ENCODE measurements around the gene NPW. TPM values are rescaled to one million over a fixed set of nuclear protein-coding genes. Genes with fewer than 3 reads are reported as not detected.

NPW gene
- total and polyA plus RNA-seq, 2 of the 8 experiments (the other 6 are each of a cell fraction or from before 2014, with no cell fraction given), result 4.0 to 10.3 TPM

DNA sequence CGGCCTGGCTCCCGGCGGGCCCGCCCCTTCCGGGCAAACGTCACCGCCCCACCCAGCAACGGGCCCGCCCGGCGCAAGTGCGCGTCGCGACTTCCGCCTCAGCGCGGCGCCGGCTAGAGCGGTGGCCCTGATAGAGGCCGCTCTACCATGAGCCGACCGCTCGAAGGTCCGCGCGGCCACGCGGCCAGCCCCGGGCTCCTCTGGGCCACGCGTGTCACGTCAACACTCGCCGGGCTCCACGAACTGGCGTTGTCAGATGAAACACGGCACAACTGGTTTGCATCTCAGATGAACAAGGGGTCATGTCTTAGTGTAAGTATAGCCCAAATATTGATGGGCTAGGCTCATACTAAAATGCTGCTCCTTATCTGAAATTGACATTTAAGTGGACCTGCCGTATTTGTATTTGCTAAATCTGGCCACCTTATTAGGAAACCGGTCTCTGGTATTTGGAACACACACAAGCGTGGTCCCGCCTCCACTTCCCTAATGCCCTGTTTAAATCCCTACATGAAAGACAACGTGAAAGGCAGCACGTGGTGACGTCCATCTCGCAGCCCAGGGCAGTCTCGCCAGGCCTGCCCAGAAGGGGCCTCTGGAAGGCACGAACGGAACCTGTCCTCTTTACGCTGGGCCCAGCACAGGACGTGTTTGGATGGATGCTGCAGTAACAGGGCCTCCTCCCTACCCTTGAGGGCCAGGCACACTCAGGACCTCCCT, 9.6 kb upstream of the NPW start, which contains the start of gene ZNF598 (continued):
- peak; percentile 86; the same call in 1 of the 2 replicates for TF ChIP-seq SP2 (IDR thresholded peaks at IDR 0.05; ENCODE audit: low read length)
- no peak for TF ChIP-seq EZH2 (IDR thresholded peaks at IDR 0.05; ENCODE audit: low read depth, low read length, severe bottlenecking)
- TF ChIP-seq EGR1 (IDR thresholded peaks at IDR 0.05; ENCODE audit: borderline replicate concordance, low read depth, low read length), result peak; percentile 84
- TF ChIP-seq SAP30 (IDR thresholded peaks at IDR 0.05; ENCODE audit: insufficient read depth, insufficient replicate concordance, low read length), result peak; percentile 49
- TF ChIP-seq, protein P1, sequence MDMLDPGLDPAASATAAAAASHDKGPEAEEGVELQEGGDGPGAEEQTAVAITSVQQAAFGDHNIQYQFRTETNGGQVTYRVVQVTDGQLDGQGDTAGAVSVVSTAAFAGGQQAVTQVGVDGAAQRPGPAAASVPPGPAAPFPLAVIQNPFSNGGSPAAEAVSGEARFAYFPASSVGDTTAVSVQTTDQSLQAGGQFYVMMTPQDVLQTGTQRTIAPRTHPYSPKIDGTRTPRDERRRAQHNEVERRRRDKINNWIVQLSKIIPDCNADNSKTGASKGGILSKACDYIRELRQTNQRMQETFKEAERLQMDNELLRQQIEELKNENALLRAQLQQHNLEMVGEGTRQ (IDR thresholded peaks at IDR 0.05; ENCODE audit: low read length), result no peak; the same call in 1 of the 2 replicates
- no peak for TF ChIP-seq RBBP5 (IDR thresholded peaks at IDR 0.05; ENCODE audit: borderline replicate concordance, low read depth, low read length)
- TF ChIP-seq TAF7 (optimal IDR thresholded peaks at IDR 0.05; ENCODE audit: borderline replicate concordance, low read depth, low read length), result peak; percentile 68
- no peak for TF ChIP-seq EP300 (IDR thresholded peaks at IDR 0.05; ENCODE audit: borderline replicate concordance in 1 of 2, low read depth in 2 of 2, low read length in 2 of 2)
- TF ChIP-seq SP4 (IDR thresholded peaks at IDR 0.05; ENCODE audit: low read length), result no peak
- TF ChIP-seq PHF8 (conservative IDR thresholded peaks at IDR 0.05; ENCODE audit: low read depth, low read length), result peak; percentile 89
- TF ChIP-seq SIX5 (IDR thresholded peaks at IDR 0.05; ENCODE audit: low read depth, low read length), result no peak
- TF ChIP-seq MAX (IDR thresholded peaks at IDR 0.05), result peak; percentile 75
- peak in 1 of 2 experiments; percentile 80; a peak in 2 of 3 replicates for TF ChIP-seq POLR2A (IDR thresholded peaks at IDR 0.05; ENCODE audit: control extremely low read depth in 1 of 2, low read depth in 2 of 2, low read length in 2 of 2)
- no peak for TF ChIP-seq RAD21 (IDR thresholded peaks at IDR 0.05 in 1 of 2, conservative IDR thresholded peaks at IDR 0.05 in 1 of 2; ENCODE audit: low read depth in 2 of 2, low read length in 2 of 2)
- TF ChIP-seq GTF2F1 (IDR thresholded peaks at IDR 0.05; ENCODE audit: borderline replicate concordance, low read depth, low read length), result no peak
- TF ChIP-seq GABPA (IDR thresholded peaks at IDR 0.05; ENCODE audit: borderline replicate concordance, insufficient read depth, low read length), result peak; percentile 89; the same call in 1 of the 2 replicates
- no peak for TF ChIP-seq JUN (IDR thresholded peaks at IDR 0.05; ENCODE audit: low read depth, low read length)
- TF ChIP-seq TBP (IDR thresholded peaks at IDR 0.05; ENCODE audit: low read depth, low read length), result peak; percentile 54
- TF ChIP-seq ASH2L (IDR thresholded peaks at IDR 0.05; ENCODE audit: low read length), result peak; percentile 64
- TF ChIP-seq HDAC2 (IDR thresholded peaks at IDR 0.05; ENCODE audit: borderline replicate concordance in 1 of 2, low read depth in 2 of 2, low read length in 2 of 2), result peak in 1 of 2 experiments; percentile 71; a peak in 1 of 4 replicates
